Endothelial cell of hepatic sinusoid (primary cell): ENCODE measurements around the gene PPP1R36.

Experiments
- in situ Hi-C: cut with HindIII; loops from 2 replicates; pipeline ENCODE4 v1.10.0; 2017; ENCODE audit warnings: low sequenced_read_pairs

The PPP1R36 gene, protein sequence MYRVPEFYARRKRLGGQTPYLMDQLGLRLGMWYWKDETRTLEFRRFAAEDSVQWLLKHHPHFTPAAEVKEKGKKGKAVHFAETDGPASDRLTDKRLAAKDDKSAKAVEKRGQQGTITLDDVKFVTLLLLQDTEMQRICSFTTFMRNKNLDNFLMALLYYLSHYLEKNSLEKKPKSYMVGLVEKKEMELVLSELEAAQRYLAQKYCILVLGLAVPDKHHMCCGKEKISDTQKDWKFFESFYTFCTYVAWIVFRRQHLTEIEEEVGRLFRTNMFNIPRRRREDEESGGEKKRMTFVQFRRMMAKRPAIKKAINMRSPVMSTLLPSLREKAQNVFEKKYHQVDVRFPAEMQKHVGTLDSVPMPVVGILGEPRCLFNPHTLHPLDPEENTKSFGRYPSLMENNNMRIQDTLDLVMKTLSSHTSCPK

GRCh38 chr14:64549791-64550620 is at the start of gene PPP1R36:
TSS of gene PPP1R36 (plus strand) at chr14:64549961. CDS start at chr14:64549998, 37 bp downstream.
- in situ Hi-C loops = no loop called here

DNA sequence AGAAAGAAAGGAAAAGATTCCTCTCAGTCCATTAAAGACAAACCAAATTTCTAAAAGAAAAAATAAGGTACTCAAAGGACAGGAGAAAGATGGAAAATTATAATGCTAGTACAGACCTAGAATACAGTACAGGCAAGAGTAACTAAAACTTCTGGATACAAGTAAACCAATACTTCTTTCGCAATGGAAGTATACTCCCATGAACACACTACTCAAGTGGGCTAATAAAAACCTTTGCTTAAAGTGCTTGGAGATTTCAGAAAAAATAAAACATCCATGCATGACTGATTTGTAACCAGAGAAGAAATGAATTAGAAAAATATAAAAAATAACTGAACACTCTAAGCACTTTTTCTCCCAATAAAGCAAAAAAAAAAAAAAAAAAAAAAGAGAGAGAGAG is 49.7 kb upstream of the PPP1R36 start:
- in situ Hi-C loops = no loop called here

DNA sequence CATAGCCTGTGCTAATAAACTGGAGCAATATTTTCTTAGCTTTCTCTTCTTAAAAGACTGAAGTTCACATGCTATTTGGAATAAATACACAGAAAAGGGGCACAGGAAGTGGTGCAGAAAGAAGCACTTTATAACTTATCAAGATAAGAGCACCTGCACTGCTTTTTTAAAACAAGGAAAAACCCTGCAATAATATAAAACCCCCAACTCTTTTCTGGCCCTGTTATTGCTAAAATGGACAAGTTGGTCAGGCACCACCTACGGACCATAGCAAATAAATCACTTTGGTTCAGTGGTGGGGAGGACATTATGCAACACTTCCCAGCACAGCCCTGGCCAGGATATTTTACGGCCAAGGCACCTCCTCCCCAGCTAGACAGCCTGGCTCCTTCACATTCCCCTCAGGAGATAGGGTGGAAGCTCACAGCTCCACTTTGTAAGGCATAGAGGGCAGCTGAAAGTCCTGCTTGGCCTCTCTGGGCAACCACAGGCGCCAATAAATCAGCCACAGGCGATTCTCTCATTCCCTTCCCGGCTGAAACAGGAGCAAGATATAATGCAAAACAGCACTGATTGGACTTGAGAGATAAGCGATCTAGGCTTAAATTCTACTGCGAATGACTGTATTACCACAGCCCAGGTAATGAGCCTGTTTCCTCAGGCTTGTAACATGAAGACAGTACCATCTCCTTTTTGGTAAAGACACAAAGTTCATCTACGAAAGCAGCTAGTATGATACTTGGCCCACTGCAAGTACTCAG is 48.2 kb upstream of the PPP1R36 start:
- in situ Hi-C loops = no loop called here

DNA sequence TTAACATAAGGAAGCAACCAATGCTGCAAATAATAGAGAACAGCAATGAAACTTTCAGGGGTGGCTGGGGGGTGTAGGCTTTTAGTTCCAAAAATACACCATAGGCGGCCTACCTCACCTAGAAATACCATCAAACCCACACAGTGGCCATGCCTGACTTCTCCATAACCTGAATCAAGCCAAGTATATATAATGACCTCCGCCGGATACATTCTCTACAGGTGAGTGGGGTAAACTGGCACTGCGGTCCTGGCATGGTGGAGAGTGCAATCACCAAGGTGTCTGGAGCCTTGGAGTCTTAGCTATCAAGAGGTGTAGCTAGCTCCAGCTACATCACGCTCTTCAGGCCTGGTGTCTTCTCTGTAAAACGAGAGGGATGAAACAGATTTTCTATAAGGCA is 47.3 kb upstream of the PPP1R36 start:
- in situ Hi-C loops = no loop called here

GRCh38 chr14:64502887-64503433 is 46.8 kb upstream of the PPP1R36 start:
- in situ Hi-C loops = no loop called here

DNA sequence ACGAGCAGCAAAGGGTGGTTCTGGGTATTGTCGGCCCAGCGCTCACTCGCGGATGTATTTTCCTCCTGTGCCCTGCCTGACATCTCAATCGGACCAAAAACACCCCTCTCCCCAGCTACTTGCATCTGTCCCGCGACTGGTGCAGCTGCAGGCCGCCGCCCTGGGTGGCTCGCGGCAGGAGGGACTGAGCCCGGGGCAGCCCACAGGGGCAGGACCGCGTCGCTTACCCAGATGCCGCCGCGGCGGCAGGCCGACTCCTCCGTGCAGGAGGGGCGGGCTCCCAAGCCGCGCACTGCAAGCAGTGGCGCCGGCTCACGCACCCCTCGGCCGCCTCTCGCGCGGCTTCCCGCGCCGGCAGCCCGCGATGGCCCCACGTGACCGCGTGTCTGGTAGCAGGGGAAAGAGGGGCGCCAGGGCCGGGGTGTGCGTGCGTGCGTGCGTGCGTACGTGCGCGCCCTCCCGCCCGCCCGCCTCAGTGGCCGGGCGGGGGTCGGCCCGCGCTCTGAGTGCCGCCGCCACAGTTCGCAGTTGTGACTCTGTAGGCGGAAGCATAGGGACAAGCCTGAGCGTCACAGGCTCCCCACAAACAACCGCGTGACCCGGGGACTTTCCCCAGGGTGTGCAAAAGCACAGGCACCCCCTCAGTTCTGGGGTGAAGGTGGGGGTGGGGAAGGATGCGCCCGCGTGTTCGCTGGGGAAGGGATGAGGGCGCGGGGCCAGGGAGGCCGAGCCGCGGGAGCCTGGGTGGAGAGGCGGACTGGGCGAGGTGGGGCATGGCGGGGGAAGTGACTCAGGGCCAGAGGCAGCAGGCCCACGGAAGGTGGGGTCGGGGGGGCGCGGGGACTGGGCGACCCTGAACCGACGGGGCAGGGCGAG is 46.1 kb upstream of the PPP1R36 start, which contains the start of gene ZBTB25:
TSS of gene ZBTB25 (minus strand) at position 405 of the 876 bp plus-strand sequence. CDS start 13,305 bp downstream, outside the sequence.
- in situ Hi-C loops = no loop called here

GRCh38 chr14:64504310-64504896 is 45.4 kb upstream of the PPP1R36 start, which contains the start of gene ZBTB1:
TSS of gene ZBTB1 (plus strand) at chr14:64504770. CDS start at chr14:64521505, 16,735 bp downstream.
- in situ Hi-C loops = no loop called here

DNA sequence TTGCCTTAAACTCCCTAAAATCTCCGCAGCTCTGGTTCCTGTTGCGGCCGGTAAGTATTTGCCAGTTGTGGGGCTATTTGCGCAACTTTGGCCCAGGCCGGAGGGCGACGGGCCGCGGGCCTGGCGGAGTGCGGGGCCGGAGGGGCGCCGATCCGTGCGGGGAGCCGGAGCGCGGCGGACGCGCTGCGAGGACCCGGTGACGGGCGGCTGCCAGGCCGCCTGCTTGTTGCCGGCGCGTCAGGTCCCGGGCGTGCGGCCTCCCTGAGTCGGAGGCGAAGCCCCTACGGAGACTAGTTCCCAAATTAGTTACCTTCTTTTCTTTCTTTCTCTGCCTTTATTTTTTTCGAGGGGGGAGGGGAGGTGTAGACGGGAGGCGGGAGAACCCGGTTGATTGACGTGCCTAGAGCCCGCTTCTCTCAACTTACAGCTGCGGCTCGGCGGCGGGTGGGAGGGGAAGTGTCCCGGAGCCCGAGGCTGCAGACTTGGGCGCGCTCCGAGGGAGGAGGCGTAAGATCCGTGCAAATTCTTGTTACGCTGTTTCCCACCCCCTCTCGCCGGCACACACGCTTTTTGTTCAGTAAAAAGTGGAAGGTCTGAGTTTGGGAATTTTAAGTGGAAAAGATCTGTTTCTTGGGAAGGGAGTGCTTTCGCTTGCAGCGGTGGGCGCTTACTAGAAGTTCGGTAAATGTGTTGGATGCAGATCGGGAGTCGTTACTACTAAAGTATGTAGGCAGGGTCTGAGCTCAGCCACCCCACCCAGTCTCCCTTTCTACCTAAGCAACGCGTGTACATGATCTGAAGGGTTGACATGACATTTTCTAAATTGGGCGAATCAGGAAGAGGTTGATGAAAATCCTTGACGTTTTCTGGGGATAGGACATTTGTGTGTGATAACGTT is 44.6 kb upstream of the PPP1R36 start:
- in situ Hi-C loops = no loop called here

- in situ Hi-C loops = no loop called here
These were observed 43.0 kb upstream of the PPP1R36 start for GRCh38 chr14:64506721-64507120.

DNA sequence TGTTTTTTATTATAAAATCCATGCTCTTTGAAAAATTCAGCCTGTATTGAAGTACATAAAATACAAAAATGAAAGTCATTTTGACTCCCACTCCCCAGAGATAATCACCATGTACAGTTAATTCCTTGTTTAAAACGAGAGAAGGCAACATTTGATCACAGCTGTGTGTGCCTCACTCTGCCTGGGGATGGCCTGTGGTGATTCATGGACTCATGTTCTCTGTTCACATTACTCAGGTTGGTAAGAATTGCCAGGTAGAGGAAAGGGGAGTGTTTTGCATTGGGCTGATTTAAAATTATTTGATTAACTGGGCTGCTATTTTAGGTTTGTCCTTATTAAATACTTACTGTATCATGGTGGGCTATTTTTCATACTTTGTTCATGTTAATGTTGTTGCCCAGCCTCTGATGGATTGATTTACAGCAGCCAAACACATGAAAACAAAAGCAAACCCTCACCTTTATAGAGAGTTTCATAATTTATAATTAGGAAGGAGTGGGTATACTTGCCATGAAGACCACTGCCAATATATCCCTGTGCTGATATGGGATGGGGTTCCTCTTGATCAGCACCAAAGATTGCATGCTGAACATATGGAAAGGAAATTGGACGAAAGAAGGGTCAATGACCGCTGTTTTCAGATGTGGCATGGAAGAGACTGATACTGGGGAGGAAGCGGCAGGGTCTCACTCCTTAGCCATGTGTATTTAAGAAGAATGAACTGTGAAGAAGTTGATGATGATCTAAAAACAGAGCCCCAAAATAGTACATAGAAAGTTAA is 42.2 kb upstream of the PPP1R36 start:
- in situ Hi-C loops = no loop called here

DNA sequence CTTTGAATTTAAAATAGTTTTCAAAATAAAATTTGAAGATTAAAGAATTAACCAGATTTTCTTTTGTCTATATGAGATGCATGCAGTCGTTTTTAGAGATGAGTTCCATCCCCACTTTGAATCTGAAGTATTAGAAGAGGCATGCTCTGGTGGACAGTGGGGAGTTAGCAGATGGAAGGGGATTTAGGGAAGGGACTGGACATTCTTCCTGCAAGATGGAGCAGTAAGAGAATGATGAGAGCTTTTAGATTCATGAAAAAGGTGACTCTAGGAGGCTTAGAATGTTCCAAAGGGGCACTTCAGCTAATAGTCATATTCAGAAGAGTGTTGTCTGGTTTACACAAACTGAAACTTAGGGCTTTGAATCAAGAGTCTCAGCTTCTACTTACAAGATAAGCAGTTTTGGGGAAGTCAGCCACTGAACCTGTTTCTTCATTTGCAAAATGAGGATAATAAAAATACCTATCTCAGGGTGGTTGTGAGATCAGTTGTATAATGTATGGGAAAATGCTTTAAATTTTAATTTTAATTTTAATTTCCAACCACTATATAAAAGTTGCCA is 41.5 kb upstream of the PPP1R36 start:
- in situ Hi-C loops = no loop called here

- in situ Hi-C loops = no loop called here
These were observed 40.7 kb upstream of the PPP1R36 start for GRCh38 chr14:64509036-64509435.

- in situ Hi-C loops = no loop called here
These were observed 38.7 kb upstream of the PPP1R36 start for GRCh38 chr14:64510825-64511671.

DNA sequence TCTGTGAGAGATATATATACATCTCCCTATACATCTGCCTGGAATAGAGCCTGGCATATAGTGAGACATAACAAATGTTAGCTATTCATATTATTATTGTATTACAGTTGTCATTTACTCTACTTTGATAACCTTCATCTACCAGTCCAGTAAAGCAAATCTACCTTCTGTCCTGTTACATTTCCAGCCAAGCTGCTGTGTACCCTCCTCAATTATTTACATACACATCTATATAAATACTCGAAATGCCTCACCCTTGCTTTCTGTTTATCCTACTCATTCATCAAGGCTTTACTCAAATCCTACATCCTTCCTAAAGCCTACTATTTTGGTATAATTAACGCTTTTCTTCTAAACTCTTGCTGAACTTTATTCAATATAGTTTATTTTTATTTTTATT is 36.5 kb upstream of the PPP1R36 start:
- in situ Hi-C loops = no loop called here

GRCh38 chr14:64515053-64515452 is 34.7 kb upstream of the PPP1R36 start:
- in situ Hi-C loops = no loop called here

DNA sequence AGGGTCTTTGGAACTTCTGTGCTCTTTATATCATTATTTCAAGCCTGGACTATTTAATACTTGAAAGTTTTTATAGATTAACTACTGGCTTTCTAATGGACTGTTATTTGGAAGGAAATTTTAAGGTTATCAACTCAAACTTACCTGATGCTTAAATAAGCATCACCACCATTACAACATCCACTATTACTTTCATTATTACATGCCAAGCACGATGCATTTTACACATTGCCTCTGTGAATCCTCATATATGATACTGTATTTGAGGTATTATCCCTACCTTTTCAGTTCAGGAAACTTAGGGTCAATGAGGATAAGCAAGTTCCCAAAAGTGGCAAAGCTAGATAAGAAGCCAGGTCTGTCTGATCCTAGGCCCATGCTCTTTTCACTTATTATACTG is 32.8 kb upstream of the PPP1R36 start:
- in situ Hi-C loops = no loop called here
